Endothelial cell (in vitro differentiated cells): ENCODE data around the gene CMSS1. TPM values are rescaled to one million over a fixed set of nuclear protein-coding genes. Genes with fewer than 3 reads are reported as not detected.

Source experiments
- DNase-seq: peaks from one replicate; pipeline ENCODE4 v3.0.0; 2021; ENCODE audit warnings: low spot score
- H3K27ac Mint-ChIP-seq: one replicate; pipeline ENCODE4 v1.8.0; 2021; ENCODE audit warnings: mixed read lengths, inconsistent platforms; ENCODE audit not compliant: unreplicated experiment
- H3K27me3 Mint-ChIP-seq: one replicate; pipeline ENCODE4 v1.8.0; 2021; ENCODE audit warnings: mild to moderate bottlenecking, moderate library complexity, mixed read lengths, inconsistent platforms; ENCODE audit not compliant: unreplicated experiment
- H3K36me3 Mint-ChIP-seq: one replicate; pipeline ENCODE4 v1.8.0; 2021; ENCODE audit warnings: mild to moderate bottlenecking, low read depth, mixed read lengths, inconsistent platforms; ENCODE audit not compliant: unreplicated experiment
- H3K4me1 Mint-ChIP-seq: one replicate; pipeline ENCODE4 v1.8.0; 2021; ENCODE audit warnings: mild to moderate bottlenecking, mixed read lengths, inconsistent platforms; ENCODE audit not compliant: unreplicated experiment
- H3K4me3 Mint-ChIP-seq: one replicate; pipeline ENCODE4 v1.8.0; 2021; ENCODE audit warnings: mild to moderate bottlenecking, mixed read lengths, inconsistent platforms; ENCODE audit not compliant: unreplicated experiment
- H3K9me3 Mint-ChIP-seq: one replicate; pipeline ENCODE4 v1.8.0; 2021; ENCODE audit warnings: mixed read lengths, inconsistent platforms; ENCODE audit not compliant: unreplicated experiment
- total RNA-seq: library from RNA; stranded (reverse); fragmentation: NEBNext Ultra II Directional; extraction: Animal tissue kit (Norgen Biotek cat#: 25700); gene quantifications from one replicate; pipeline ENCODE4 v1.2.1, GENCODE V29; 2021; ENCODE audit not compliant: unreplicated experiment
- TF ChIP-seq, protein P1 (sequence below): fragments of 200-600 bp; sonication (generic); IDR thresholded peaks from one replicate; pipeline ENCODE4 v1.5.0; 2021; ENCODE audit warnings: antibody characterized with exemption; ENCODE audit not compliant: unreplicated experiment

Gene CMSS1
- total RNA-seq, 1 donor from 2014 or later: 25.8 TPM

DNA sequence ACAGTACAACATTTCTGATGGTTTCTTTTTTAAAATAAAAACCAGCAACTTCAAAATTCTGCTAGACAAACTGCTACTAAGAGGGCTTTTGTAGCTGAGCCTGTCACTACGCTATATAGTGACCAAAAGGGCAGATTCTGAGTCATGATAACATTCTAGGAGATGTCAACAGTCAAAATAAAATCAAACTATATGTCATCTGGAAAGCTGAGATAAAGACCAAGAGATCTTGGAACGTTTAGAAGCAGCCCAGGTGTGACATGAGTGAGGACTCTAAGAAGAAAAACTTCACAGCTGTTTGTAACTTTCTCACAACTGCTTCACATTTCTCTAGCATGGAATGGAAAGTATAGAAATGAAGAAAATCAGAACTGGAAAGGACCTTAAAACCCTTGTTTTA lies 212.0 kb downstream of the CMSS1 start:
- Mint-ChIP-seq H3K27ac (no peak overlapping the region), H3K27me3 (no peaks in the 10 kb centered on the region), H3K36me3 (no peaks in the 10 kb centered on the region), H3K4me3 (no peak overlapping the region), H3K9me3 (no peaks in the 10 kb centered on the region), H3K4me1 (no peaks in the 10 kb centered on the region)
- no peak for DNase-seq
- TF ChIP-seq, protein P1, sequence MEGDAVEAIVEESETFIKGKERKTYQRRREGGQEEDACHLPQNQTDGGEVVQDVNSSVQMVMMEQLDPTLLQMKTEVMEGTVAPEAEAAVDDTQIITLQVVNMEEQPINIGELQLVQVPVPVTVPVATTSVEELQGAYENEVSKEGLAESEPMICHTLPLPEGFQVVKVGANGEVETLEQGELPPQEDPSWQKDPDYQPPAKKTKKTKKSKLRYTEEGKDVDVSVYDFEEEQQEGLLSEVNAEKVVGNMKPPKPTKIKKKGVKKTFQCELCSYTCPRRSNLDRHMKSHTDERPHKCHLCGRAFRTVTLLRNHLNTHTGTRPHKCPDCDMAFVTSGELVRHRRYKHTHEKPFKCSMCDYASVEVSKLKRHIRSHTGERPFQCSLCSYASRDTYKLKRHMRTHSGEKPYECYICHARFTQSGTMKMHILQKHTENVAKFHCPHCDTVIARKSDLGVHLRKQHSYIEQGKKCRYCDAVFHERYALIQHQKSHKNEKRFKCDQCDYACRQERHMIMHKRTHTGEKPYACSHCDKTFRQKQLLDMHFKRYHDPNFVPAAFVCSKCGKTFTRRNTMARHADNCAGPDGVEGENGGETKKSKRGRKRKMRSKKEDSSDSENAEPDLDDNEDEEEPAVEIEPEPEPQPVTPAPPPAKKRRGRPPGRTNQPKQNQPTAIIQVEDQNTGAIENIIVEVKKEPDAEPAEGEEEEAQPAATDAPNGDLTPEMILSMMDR: no peak

DNA sequence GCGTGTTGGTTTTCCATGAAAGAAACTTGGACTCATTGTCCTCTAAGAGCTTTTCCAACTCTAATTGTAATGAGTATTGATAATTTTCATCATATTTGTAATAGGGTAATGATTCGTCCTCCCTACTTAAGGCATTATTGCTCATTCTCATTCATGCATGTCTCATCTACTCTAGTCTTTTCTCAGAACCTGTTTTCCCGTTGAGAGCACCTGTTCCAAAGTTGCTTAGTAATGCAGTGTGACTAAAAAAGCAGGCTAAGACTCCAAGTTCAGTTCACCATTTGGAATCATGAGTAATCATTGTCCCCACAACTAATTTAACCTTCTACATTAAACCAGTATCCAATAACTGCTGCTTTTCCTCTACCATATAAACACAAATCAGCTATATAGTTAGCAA lies 212.7 kb downstream of the CMSS1 start:
- Mint-ChIP-seq H3K4me1 (no peaks in the 10 kb centered on the region), H3K27me3 (no peaks in the 10 kb centered on the region), H3K9me3 (no peaks in the 10 kb centered on the region), H3K4me3 (no peak overlapping the region), H3K27ac (no peak overlapping the region), H3K36me3 (no peaks in the 10 kb centered on the region)
- no peak for DNase-seq
- TF ChIP-seq, protein P1: no peak

DNA sequence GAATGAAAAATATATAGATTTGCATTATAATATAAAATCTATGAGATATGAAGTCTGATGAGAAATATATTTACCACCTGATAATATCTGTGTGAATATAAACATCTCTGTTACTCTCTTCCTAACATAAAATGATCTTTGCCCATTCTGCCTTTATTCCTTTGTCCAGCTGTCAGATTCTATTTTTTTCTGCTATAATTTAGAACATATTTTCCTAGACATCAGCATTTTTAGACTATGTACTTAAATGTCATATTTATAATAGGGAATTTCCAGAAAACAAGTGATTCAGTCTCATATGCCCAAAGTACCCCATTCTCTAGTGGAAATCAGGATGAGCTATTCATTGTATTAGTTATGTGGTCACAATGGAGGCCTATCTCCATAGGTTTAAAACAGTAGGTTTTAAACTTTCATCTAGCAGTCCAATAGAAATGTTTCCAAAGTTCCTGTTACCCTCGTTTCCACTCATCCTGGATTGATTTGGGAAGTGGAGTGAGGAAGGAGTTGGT lies 213.3 kb downstream of the CMSS1 start:
- H3K27me3 Mint-ChIP-seq: no peaks in the 10 kb centered on the region
- TF ChIP-seq, protein P1: no peak
- no peak overlapping the region for H3K4me3 Mint-ChIP-seq
- H3K27ac Mint-ChIP-seq: no peak overlapping the region
- H3K4me1 Mint-ChIP-seq: no peaks in the 10 kb centered on the region
- no peak for DNase-seq
- no peaks in the 10 kb centered on the region for H3K9me3 Mint-ChIP-seq
- no peaks in the 10 kb centered on the region for H3K36me3 Mint-ChIP-seq

DNA sequence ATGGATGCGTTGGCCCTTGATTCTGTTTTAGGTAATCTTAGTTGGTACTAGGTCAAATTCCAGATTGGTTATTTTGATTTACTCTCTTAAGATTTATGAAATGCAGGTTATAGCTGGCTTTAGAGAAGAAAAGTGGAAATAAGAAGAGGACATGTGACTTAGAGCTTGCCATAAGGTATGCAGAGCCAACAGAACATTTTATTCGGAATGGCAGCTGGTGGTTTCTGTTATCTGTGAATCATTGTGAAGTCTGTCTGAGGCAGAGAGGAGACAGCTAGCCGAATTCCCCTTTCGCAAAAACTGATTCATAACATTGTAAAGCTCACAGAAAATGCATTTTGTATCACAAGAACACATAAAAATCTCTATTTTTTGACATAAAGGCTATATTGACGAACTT lies 214.6 kb downstream of the CMSS1 start:
- no peaks in the 10 kb centered on the region for H3K9me3 Mint-ChIP-seq
- H3K36me3 Mint-ChIP-seq: no peaks in the 10 kb centered on the region
- TF ChIP-seq, protein P1: no peak
- H3K4me1 Mint-ChIP-seq: no peaks in the 10 kb centered on the region
- DNase-seq: no peak
- H3K4me3 Mint-ChIP-seq: no peak overlapping the region
- H3K27me3 Mint-ChIP-seq: no peaks in the 10 kb centered on the region
- H3K27ac Mint-ChIP-seq: no peak overlapping the region

DNA sequence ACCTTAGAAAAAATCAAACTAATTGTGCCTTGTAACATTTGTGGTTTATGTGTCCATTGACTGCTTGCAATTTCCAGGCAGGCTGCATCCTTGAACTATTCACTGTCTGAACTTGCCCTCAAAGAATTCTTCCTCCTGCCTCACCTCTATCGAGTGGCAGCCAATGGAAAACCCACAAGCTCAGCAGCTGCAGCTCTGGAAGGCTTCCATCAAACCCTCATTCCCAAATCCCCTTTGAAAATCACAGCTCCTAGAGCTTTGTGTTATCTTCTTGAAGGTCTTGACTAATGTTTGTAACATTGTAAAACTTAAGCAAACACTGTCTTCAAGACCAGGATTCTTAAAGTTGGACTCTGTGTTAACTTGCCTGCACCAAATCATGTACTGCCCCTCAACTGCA lies 215.5 kb downstream of the CMSS1 start:
- H3K27me3 Mint-ChIP-seq: no peaks in the 10 kb centered on the region
- no peak overlapping the region for H3K27ac Mint-ChIP-seq
- H3K4me3 Mint-ChIP-seq: no peak overlapping the region
- TF ChIP-seq, protein P1: no peak
- no peaks in the 10 kb centered on the region for H3K36me3 Mint-ChIP-seq
- no peaks in the 10 kb centered on the region for H3K4me1 Mint-ChIP-seq
- no peak for DNase-seq
- no peaks in the 10 kb centered on the region for H3K9me3 Mint-ChIP-seq
